Activated CD8-positive, alpha-beta T cell treated with anti-CD3 and anti-CD28 coated beads for 36 hours (primary cell): ENCODE measurements around the gene POGZ. TPM values are rescaled to one million over a fixed set of nuclear protein-coding genes. Genes with fewer than 3 reads are reported as not detected.

Experiments used
- ATAC-seq: fragments of 200-7000 bp; cut with Tn5 transposase; one replicate; pipeline ENCODE4 v1.10.0; 2021; ENCODE audit warnings: mild to moderate bottlenecking, moderate library complexity
- CTCF ChIA-PET: fragments of 350-600 bp; sonication (Branson Sonifier 250); formaldehyde crosslinking; loops from one replicate; lab custom pipeline; 2021; ENCODE audit warnings: antibody characterized with exemption; lab: Charles Lee
- POLR2A ChIA-PET: fragments of 350-600 bp; sonication (Branson Sonifier 250); formaldehyde crosslinking; loops from one replicate; lab custom pipeline; 2021; ENCODE audit warnings: antibody characterized with exemption; lab: Charles Lee
- DNase-seq: peaks from one replicate; pipeline ENCODE4 v3.0.0-alpha.2; 2020
- H3K27ac Mint-ChIP-seq: one replicate; pipeline ENCODE4 v1.8.0; 2021; ENCODE audit warnings: mild to moderate bottlenecking, mixed read lengths
- H3K27me3 Mint-ChIP-seq: one replicate; pipeline ENCODE4 v1.8.0; 2021; ENCODE audit warnings: mixed read lengths
- H3K36me3 Mint-ChIP-seq: one replicate; pipeline ENCODE4 v1.8.0; 2021; ENCODE audit warnings: low read depth, mixed read lengths
- H3K4me1 Mint-ChIP-seq: one replicate; pipeline ENCODE4 v1.8.0; 2021; ENCODE audit warnings: low read depth, mixed read lengths
- H3K4me3 Mint-ChIP-seq: one replicate; pipeline ENCODE4 v1.8.0; 2021; ENCODE audit warnings: mild to moderate bottlenecking, moderate library complexity, mixed read lengths
- H3K9me3 Mint-ChIP-seq: one replicate; pipeline ENCODE4 v1.8.0; 2021; ENCODE audit warnings: mixed read lengths
- CTCF ChIP-seq: fragments of 200-600 bp; IDR thresholded peaks from one replicate; pipeline ENCODE4 v1.8.0; 2022; ENCODE audit warnings: antibody characterized with exemption, mild to moderate bottlenecking
- intact Hi-C: fragments of 100-400 bp; cut with micrococcal nuclease; formaldehyde crosslinking; loops from one replicate; pipeline ENCODE4 v1.10.0; 2022
- total RNA-seq, 2 experiments: library from RNA; stranded (reverse); gene quantifications; one replicate each; pipeline ENCODE4 v1.2.3, GENCODE V29; 2021

POGZ gene
- total RNA-seq, 2 experiments from 2014 or later, result 69.0 to 70.6 TPM

GRCh38 chr1:151369302-151369610 is 90.0 kb downstream of the POGZ start:
- Mint-ChIP-seq H3K4me3 (no peak overlapping the region), H3K4me1 (no peaks in the 10 kb centered on the region), H3K9me3 (no peaks in the 10 kb centered on the region), H3K27me3 (no peaks in the 10 kb centered on the region), H3K36me3 (no peaks in the 10 kb centered on the region), H3K27ac (no peak overlapping the region)
- ChIA-PET POLR2A (no interaction called here), CTCF (interaction anchor here (1.7 kb wide), 1 partner anchor 29 kb away, joined by 5 read pairs; no protein-coding TSS in a partner anchor)
- TF ChIP-seq CTCF, result no peak
- ATAC-seq (no peak), DNase-seq (no peak)
- intact Hi-C loops, result no loop called here

- H3K36me3 Mint-ChIP-seq, result no peaks in the 10 kb centered on the region
- H3K27me3 Mint-ChIP-seq, result no peaks in the 10 kb centered on the region
- intact Hi-C loops, result no loop called here
- H3K9me3 Mint-ChIP-seq, result no peaks in the 10 kb centered on the region
- ChIA-PET POLR2A (interaction anchor here (1.1 kb wide), 1 partner anchor 32 kb away, joined by 3 read pairs; no protein-coding TSS in a partner anchor), CTCF (interaction anchor here (0.6 to 1.7 kb wide), 3 partner anchors 28 to 67 kb away, joined by 3 to 5 read pairs (median 5); no protein-coding TSS in a partner anchor)
- DNase-seq (no peak), ATAC-seq (no peak)
- H3K4me1 Mint-ChIP-seq, result no peaks in the 10 kb centered on the region
- no peak overlapping the region for H3K27ac Mint-ChIP-seq
- no peak overlapping the region for H3K4me3 Mint-ChIP-seq
- TF ChIP-seq CTCF, result no peak
Measured at GRCh38 chr1:151368393-151369301, 90.6 kb downstream of the POGZ start.

GRCh38 chr1:151367658-151368392 is 91.5 kb downstream of the POGZ start:
- H3K27me3 Mint-ChIP-seq, result no peaks in the 10 kb centered on the region
- TF ChIP-seq CTCF, result no peak
- H3K4me1 Mint-ChIP-seq, result no peaks in the 10 kb centered on the region
- H3K9me3 Mint-ChIP-seq, result peaks cover 3% of the 10 kb centered on the region
- H3K36me3 Mint-ChIP-seq, result no peaks in the 10 kb centered on the region
- intact Hi-C loops, result no loop called here
- POLR2A ChIA-PET, result interaction anchor here (0.6 to 1.1 kb wide), 2 partner anchors 26 to 33 kb away, joined by 3 to 4 read pairs; no protein-coding TSS in a partner anchor
- DNase-seq (no peak), ATAC-seq (no peak)
- no peak overlapping the region for H3K4me3 Mint-ChIP-seq
- CTCF ChIA-PET, result interaction anchor here (1.5 kb wide), 1 partner anchor 27 kb away, joined by 5 read pairs; no protein-coding TSS in a partner anchor
- H3K27ac Mint-ChIP-seq, result no peak overlapping the region

GRCh38 chr1:151364996-151365395 is 94.3 kb downstream of the POGZ start:
- Mint-ChIP-seq H3K27ac (no peak overlapping the region), H3K4me1 (no peaks in the 10 kb centered on the region), H3K36me3 (no peaks in the 10 kb centered on the region), H3K4me3 (no peak overlapping the region), H3K9me3 (peaks cover 12% of the 10 kb centered on the region), H3K27me3 (no peaks in the 10 kb centered on the region)
- CTCF ChIA-PET, result interaction anchor here (1.2 to 1.4 kb wide), 3 partner anchors 9 to 170 kb away, joined by 3 to 4 read pairs (median 3); no protein-coding TSS in a partner anchor
- ATAC-seq (no peak), DNase-seq (no peak)
- POLR2A ChIA-PET, result no interaction called here
- intact Hi-C loops, result no loop called here
- no peak for TF ChIP-seq CTCF
